Stimulated activated CD4-positive, alpha-beta T cell treated with anti-CD3 and anti-CD28 coated beads, Interleukin-4, amount 100 ng/mL, for 1 hour (primary cell): ENCODE results near the gene RSAD2.
"Not testable (repeated sequence)": the region's sequence is repeated elsewhere in the genome, so short reads cannot be mapped to it uniquely, and the experiment has no call there.

Source experiments
- DNase-seq: peaks from one replicate; pipeline ENCODE4 v3.0.0-alpha.2; 2020

Gene RSAD2

DNA sequence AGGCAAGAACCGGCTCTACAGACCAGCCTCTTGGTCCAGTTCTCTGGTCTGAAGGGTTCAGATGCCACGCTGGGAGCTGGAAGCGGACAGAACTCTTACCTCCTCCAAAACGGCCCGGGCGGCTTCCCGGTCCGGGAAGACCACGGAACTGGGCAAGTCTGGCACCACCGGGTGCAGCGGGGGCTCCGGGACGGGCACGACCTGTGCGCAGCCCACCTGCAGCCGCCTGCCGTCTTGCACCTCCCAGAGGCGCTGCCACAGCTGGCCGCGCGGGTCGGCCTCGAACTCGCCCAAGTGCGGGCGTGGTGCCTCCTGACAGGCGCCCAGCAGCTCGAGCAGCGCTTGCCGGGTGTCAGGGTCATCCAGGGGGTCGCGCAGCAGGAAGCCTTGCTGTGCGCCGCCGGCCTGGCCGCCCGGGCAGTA is 12.6 kb upstream of the RSAD2 start:
- DNase-seq, result no peak

DNA sequence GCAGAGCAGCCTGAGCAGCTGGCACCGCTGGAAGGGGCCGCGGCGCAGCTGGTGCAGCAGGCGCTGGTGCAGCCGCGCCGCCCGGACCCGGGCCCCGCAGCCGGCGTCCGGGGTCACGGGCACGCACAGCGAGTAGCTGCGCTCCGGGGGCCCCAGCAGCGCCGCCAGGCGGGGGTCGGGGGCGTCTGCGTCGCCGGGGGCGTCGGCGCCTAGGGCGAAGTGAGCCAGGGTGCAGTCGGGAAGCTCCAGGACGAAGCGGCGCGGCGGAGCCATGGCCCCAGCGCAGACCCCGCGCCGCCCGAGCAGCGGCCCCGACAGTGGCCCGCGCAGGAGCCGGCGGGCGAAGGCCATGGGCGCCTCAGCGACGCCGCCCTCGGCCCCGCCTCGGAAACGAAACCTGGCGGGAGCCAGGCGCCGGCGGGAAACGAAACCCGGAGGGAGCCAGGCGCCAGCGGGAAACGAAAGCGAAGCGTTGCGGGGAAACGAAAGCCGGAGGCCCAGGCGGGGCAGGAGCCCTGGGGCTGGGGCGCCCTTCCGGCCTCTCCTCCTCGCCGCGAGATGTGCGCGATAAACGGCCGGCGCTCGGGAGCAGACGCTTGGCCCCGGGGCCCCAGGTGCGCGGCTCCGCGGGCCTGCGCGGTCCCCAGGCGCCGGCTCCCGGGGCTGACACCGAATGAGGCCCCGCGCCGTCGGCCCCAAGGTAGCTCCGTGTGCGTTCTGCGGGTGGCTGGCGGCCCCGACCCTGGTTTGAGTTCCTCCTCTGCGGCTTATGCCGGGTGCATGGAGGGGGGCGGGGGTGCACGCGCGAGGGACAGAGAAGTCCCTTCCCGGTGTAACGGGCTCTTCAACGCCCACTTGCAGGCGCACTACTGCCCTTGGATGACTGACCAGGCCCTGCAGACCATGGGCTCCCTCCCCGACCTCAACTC is 12.0 kb upstream of the RSAD2 start, which contains the start of gene CMPK2:
Gene CMPK2 (minus strand): TSS at position 562 of the 929 bp plus-strand sequence. CDS start 211 bp downstream, at position 351.
- DNase-seq, result peak; percentile 77

DNA sequence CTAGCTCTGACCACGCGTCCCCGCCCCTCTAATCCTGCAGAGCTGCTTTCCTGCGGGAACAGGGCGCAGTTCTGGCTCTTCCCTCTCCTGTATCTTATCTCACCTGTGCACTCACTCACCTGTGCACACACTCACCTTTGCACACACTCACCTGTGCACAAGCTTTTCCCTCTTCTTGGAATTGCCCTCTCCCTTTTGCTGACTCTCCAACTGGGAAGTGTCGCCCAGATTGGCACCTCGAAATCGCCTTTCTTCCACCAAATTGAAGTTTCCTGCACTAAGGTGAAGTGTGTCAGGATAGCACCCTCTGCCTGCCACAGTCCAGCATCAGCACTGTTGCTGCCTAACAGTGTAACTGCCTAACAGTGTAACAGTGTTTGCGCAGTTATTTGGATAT is 11.3 kb upstream of the RSAD2 start:
- DNase-seq, result peak; percentile 39

DNA sequence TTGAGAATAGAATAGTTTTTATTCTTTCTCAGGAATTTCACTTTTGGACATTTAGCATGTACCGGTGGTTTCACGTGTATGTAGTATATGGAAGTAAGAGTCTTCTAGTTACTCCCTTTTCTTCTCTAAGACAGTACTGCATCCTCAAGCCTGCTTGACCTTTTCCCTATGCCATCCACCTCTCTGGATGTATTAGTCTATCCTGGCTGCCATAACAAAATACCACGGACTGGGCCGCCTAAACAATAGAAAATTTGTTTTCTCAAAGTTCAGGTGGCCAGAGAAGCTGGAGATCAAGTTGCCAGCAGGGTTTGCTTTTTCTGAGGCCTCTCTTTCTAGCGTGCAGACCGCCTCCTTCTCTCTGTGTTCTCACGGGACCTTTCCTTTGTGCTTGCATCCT is 10.6 kb upstream of the RSAD2 start:
- no peak for DNase-seq

DNA sequence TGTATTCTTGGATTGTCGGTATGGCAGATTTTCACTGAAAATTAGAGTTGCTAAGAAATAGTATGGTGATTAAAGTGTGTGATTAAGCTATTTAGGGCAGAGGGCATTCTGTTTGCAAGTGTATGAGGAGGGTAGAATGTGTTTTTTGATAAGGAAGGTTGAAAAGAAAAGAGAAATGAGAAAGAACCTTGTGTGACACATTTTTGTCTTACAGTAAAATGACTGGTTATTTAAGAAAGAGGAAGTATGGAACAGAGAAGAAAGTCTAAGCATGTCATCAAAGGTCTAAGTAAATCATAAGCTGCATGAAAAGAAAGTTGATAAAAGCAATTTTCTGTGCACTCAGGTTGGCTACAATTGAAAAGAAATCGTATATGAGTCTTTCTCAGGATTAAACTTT is 5.2 kb upstream of the RSAD2 start:
- DNase-seq, result no peak

DNA sequence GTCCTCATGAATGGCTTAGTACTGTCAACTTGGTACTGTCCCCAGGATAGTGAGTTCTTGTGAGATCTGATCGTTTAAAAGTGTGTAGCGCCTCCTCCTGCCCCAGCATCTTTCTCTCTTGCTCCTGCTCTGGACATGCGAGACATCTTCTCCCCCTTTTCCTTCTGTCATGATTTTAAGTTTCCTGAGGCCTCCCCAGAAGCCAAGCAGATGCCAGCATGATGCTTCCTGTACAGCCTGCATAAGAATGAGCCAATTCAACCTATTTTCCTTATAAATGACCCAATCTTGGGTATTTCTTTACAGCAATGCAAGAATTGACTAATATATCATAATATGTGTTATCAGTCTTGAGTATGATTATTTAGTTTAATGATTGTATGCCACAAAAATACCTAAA is 3.5 kb upstream of the RSAD2 start:
- DNase-seq, result no peak

DNA sequence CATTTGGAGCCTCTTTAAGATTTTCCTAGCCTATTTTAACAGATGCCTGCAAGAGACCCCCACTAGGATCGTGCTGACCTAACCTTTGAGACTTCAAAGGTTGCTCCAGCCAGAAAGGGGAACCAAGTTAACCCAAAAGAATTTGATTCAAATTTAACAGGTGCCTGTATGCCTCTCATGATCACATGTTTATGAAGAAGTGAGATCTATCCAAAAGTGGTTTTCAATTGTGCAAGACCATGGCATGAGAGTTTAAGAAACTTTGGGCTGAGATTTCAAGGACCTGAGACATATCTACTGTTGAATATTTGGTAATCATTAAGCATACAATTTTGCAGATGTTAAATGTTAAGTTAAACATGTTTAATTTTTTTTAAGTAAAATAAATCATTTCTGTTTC is 1.3 kb upstream of the RSAD2 start:
- no peak for DNase-seq

DNA sequence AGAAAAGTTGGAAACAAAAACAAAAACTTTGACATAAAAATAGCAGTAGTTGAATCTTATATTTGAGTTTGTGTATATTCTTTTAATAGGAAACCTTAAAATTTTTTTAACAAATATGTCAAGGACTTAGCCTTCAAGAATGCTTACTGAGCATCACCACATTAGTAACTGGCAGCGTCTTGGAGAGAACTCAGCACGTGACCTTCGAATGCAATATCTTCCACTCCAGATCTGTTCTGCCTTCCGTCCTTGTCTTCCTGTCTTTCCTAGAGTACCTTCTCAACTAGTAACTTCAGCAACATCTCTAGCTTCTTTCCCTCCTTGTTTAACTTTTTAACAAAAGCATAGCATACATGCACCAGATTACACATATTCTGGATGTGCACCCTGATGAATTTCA is 972 bp downstream of the RSAD2 start:
- DNase-seq, result no peak

DNA sequence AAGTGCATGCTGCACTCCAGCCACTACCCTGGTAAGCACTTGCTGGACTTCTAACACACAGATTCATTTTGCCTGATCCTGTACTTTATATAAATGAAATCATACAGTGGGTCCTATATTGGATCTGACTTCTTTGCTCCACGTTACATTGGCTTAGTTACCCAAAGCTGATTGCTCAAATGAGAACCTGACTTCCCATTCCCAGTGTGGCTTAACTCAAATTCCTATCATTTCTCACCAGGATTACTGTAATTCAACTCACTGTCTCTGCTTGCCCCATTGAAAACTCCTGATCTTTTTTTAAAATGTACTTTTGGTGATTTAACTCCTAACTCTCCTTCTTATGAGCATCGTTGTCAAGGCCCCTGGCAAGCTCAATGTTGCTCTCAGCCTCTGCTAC is 1.4 kb downstream of the RSAD2 start:
- DNase-seq, result no peak

DNA sequence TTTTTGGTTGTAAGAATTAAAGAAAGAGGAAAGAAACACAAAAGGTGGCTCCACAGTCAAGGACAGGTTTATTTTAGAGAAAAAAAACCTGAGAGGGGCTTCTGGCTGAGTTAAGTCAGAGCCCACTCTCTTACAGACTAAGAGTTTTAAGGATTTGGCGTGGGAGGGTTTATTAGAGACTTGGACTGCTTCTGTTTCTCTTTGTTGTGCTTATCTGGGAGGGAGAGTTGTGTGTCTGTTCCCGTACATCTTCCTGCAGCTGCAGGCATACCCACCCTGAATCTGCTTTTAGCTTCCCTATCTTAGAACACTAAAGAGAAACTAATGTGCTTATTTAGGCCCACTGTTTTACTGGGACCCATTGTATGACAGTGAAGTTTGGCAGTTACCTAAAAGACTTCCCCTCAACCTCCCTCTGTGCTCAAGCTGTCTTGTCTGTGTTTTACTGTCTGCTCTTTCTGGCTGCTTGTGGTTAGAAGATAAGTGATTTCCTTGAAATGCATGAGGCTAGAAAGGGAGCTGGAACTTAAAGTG is 2.7 kb downstream of the RSAD2 start:
- DNase-seq, result no peak

DNA sequence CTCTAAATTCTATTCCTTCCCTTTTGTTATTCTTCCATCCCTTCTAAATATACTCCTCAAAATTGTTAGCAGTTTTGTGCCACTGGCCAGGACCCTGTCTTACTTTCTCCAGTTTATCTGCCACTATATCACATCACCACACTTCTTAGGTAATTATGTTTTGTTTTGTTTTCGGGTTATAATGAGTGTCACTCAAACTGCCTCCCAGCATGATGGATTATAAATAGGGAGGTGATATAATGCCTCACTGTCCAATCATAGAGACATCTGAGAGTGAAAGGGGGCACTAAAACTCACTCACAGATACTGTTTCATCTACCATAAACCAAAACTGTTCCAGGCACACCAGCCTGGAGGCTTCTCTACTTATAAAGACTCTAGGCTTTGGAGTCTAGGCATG is 3.5 kb downstream of the RSAD2 start:
- no peak for DNase-seq

DNA sequence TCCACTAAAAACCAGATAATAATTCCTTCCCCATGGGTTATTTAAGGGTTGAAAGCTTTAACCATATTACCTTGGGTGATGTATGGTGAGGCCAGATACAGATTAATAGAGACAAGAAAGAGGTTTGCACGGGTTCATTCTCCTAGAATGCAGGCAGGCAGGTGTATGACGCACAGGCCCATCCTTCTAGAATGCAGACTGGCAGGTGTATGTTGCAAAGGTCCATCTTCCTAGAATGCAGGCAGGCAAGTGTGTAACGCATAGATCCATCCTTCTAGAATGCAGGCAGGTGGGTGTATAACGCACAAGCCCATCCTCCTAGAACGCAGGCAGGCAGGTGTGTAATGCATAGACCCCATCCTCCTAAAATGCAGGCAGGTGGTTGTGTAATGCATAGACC is 3.9 kb downstream of the RSAD2 start:
- DNase-seq, result no peak

DNA sequence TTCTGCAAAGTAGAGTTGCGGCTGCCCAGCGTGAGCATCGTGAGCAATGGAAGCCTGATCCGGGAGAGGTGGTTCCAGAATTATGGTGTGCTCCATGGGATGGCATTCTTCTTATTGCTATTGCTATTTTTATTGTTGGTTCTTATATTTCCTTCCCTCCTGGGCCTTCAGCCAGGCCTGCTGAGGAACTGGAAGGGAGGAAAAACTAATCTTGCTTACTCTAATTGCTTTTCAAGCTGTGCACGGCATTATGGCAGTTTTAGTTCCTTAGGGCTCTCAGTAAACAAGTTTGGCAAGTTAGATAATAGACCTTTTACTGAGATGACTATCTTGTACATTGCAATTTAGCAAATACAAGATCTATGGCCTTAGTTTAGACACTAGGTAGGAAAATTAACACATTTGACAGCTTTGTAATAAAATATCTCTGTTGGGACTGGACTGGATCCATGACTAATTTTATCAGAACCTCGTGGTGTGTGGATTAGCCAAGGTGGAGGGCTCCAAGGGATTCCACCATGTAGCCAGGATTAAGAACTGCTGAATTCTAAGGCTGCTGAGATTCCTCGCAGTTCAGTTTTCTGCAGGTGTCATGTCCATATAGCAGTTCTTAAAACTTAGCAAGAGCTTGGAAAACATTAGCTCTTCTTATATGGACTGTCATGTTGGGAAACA is 6.0 kb downstream of the RSAD2 start:
- DNase-seq, result no peak

DNA sequence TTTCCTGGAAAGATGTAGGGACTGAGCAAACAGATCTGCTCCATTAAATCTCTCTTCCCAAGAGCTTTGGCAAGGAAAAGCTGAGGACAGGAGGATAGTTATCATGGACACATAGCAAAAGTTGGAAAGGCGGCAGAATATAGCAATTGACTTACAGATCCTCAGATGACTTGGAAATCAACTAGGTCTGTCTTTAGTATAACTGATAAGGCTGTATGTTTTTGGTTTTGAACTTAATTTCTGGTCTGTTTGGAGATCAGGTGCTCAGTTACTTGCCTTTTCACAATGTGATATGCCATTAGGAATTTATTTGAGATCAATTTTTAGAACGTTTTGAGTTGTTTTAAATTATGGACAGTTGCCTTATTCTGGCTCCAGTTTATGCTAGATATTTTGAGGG is 8.0 kb downstream of the RSAD2 start:
- no peak for DNase-seq

DNA sequence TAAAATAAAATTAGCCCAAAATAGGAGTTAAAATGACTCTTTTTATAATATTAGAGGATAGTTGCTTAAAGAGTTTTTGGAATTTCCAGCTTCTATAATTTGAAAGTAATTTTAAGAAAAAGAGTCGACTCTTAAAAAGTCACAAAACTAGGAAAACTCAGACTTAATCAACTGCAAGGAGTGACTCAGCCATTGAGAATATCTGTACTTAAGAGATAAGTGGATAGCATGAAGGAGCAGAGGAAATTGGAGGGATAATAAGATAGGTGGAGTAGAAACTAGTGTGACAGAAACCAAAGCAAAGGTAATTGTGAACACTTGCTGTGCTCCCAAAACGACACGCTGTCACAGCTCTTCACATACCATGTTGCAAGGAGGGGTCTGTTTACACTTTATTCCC is 8.4 kb downstream of the RSAD2 start:
- no peak for DNase-seq

DNA sequence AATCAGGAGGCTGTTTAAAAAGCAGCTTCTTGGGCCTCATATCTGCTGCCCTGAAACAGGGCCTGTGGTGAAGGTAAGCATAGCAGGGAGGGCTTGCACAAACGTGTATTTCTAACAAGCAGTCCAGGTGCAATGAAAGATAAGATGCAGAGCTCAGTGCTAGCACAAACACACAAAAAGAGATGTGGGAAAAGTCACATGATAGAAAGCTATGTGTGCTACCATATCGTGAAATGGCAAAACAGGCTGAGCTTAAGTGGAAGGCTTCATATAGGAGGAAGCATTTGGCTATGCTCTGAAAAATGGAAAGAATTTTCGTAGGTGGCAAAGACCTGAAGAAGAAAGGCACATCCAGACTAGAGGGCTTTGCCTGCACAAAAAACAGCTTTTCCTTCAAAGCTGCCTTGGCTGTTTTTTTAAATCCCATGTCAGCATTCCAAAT is 10.2 kb downstream of the RSAD2 start:
- no peak for DNase-seq

DNA sequence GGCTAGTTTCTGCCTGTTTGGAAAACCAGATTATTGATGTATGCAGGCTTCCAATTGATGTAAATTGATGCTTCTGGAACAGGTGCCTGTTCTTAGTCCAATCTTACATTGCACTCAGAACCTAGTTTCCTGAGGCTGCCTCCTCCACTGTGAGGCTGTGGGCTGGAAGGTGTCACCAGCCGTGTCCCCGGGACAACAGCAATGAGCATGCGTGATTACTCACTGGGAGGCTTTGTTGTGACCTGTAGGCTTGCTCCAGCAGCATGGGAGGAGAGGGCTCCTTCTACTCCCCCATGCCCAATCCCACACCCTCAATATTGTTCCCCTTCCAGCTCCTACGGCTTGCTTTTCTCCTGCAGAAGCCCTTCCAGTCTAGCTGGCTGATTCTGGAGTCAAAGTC is 11.1 kb downstream of the RSAD2 start:
- no peak for DNase-seq

DNA sequence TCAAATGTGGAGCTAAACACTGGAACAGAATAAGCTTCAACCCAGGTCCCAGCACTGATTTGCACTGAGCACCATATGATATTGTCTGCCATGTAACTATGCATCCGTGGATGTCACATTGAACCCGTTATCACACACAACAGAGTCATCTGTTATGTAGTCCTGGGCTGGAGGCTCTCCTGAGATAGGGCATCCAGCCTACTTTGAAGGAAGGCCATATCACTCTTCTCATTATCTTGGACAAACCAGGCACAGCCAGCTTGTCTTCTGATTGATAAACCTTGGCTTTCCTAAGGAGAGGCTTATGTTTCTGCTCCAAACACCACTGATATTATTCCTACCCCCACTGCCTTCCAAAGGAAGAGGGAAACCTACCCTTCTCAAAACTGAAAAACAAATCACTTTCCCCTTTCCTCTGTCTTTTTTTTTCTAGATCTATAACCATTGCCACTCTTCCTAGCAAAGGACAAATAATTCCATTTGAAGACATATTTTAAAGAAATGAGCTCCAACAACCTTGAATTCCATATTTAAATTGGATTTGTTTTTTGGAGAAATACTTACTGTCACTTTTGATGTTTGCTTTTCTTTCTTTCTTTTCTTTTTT is 16.4 kb downstream of the RSAD2 start:
- DNase-seq, result no peak

DNA sequence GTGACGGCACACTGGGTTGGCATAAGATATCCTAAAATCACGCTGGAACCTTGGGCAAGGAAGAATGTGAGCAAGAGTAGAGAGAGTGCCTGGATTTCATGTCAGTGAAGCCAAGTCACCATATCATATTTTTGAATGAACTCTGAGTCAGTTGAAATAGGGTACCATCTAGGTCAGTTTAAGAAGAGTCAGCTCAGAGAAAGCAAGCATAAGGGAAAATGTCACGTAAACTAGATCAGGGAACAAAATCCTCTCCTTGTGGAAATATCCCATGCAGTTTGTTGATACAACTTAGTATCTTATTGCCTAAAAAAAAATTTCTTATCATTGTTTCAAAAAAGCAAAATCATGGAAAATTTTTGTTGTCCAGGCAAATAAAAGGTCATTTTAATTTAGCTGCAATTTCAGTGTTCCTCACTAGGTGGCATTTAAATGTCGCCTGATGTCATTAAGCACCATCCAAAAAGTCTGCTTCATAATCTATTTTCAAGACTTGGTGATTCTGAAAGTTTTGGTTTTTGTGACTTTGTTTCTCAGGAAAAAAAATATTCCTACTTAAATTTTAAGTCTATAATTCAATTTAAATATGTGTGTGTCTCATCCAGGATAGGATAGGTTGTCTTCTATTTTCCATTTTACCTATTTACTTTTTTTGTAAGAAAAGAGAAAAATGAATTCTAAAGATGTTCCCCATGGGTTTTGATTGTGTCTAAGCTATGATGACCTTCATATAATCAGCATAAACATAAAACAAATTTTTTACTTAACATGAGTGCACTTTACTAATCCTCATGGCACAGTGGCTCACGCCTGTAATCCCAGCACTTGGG is 19.6 kb downstream of the RSAD2 start:
- no peak for DNase-seq

DNA sequence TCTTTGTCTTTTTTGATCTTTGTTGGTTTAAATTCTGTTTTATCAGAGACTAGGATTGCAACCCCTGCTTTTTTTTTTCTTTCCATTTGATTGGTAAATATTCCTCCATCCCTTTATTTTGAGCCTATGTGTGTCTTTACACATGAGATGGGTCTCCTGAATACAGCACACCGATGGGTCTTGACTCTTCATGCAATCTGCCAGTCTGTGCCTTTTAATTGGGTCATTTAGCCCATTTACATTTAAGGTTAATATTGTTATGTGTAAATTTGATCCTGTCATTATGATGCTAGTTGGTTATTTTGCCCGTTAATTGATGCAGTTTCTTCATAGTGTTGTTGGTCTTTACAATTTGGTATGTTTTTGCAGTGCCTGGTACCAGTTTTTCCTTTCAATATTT is 25.0 kb downstream of the RSAD2 start:
- DNase-seq, result not testable (repeated sequence)

DNA sequence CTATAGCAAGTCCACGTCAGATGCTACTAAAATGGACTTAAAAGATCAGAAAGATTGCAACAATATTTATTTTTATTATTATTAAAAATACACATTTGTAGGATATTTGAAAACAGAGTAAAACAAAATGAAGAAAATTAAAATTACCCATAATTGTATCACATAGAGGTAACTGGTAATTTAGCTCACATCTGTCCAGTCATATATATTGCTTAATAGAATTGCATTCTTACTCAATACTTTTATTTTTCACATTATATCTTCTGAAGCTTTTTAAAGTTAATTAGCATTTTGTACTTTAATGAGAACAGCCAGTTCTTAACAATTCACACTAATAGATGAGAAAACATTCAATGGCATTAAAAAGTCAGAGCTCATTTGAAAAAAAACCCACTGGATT is 28.1 kb downstream of the RSAD2 start:
- DNase-seq, result no peak

DNA sequence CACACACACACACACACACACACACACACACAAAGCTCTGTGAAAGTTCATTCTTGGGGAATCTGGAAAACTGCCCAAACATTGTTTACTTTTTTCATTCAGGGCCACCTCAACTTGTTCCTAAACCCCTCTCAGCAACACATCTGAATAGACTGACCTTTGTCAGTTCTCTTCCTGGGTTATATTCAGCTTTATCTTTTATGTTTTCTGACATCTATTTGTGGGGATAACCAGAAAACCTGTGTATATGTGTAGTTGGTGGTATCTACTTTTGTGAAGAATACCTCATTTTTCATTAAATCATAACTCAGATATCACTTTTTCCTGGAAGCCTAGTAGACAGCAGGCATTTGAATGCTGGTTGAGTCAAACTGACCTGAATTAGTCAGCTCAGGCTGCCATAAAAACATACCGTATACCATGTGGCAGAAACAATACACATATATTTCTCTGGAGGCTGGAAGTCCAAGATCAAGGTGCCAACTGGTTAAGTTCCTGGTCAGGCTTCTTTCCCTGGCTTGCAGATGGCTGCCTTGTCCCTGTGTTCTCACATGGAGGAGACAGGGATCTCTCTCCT is 28.7 kb downstream of the RSAD2 start:
- no peak for DNase-seq
